GM23338 (cell line): ENCODE results near the gene MFF. TPM values are rescaled to one million over a fixed set of nuclear protein-coding genes. Genes with fewer than 3 reads are reported as not detected.

Source experiments
- ATAC-seq: fragments of 200-7000 bp; cut with Tn5 transposase; 3 replicates; pipeline ENCODE4 v1.9.1; 2020
- DNase-seq: peaks from one replicate; pipeline ENCODE4 v3.0.0-alpha.2; 2015; ENCODE audit warnings: low spot score
- H2AFZ ChIP-seq: fragments of 200-600 bp; sonication (generic); 2 replicates; pipeline ENCODE4 v1.8.0; 2016; ENCODE audit warnings: antibody characterized with exemption, mild to moderate bottlenecking, moderate library complexity
- H3F3A ChIP-seq: fragments of 200-600 bp; sonication (generic); replicated peaks from 2 replicates; pipeline ENCODE4 v1.8.0; 2017; ENCODE audit warnings: antibody characterized with exemption, mixed run types, low read depth
- H3K27ac ChIP-seq: fragments of 200-600 bp; sonication (generic); 2 replicates; pipeline ENCODE4 v1.6.1; 2016; ENCODE audit warnings: low read depth
- H3K27me3 ChIP-seq: fragments of 200-600 bp; sonication (generic); 2 replicates; pipeline ENCODE4 v1.8.0; 2016; ENCODE audit warnings: mild to moderate bottlenecking, mixed run types, moderate library complexity; ENCODE audit not compliant: insufficient read depth
- H3K36me3 ChIP-seq: fragments of 200-600 bp; sonication (generic); 2 replicates; pipeline ENCODE4 v1.8.0; 2016; ENCODE audit warnings: mild to moderate bottlenecking; ENCODE audit not compliant: insufficient read depth
- H3K4me1 ChIP-seq: fragments of 200-600 bp; sonication (generic); 2 replicates; pipeline ENCODE4 v1.8.0; 2016; ENCODE audit warnings: mild to moderate bottlenecking, moderate library complexity; ENCODE audit not compliant: insufficient read depth
- H3K4me2 ChIP-seq: fragments of 200-600 bp; sonication (generic); 2 replicates; pipeline ENCODE4 v1.7.1; 2017; ENCODE audit warnings: mixed run types
- H3K4me3 ChIP-seq: fragments of 200-600 bp; sonication (generic); 2 replicates; pipeline ENCODE4 v1.6.1; 2016; ENCODE audit warnings: mixed run types
- H3K79me2 ChIP-seq: fragments of 200-600 bp; sonication (generic); replicated peaks from 2 replicates; pipeline ENCODE4 v1.8.0; 2017; ENCODE audit warnings: mild to moderate bottlenecking; ENCODE audit not compliant: insufficient read depth
- H3K9me2 ChIP-seq: fragments of 200-600 bp; sonication (generic); 2 replicates; pipeline ENCODE4 v1.8.0; 2017; ENCODE audit not compliant: insufficient read depth
- H4K20me1 ChIP-seq: fragments of 200-600 bp; sonication (generic); replicated peaks from 2 replicates; pipeline ENCODE4 v1.8.0; 2017; ENCODE audit warnings: mild to moderate bottlenecking; ENCODE audit not compliant: insufficient read depth
- H3K27ac Mint-ChIP-seq: 2 replicates; pipeline ENCODE4 v1.8.0; 2020; ENCODE audit warnings: inconsistent platforms, mild to moderate bottlenecking, moderate library complexity, mixed read lengths
- H3K27me3 Mint-ChIP-seq: 3 replicates; pipeline ENCODE4 v1.8.0; 2022; ENCODE audit warnings: low read depth, mild to moderate bottlenecking, moderate library complexity, mixed read lengths, inconsistent platforms; ENCODE audit not compliant: insufficient read depth, poor library complexity
- H3K36me3 Mint-ChIP-seq: 3 replicates; pipeline ENCODE4 v1.8.0; 2021; ENCODE audit warnings: low read depth, mild to moderate bottlenecking, inconsistent platforms, moderate library complexity, mixed read lengths
- H3K4me1 Mint-ChIP-seq: 3 replicates; pipeline ENCODE4 v1.8.0; 2020; ENCODE audit warnings: mild to moderate bottlenecking, inconsistent platforms, mixed read lengths
- H3K4me3 Mint-ChIP-seq: 3 replicates; pipeline ENCODE4 v1.8.0; 2021; ENCODE audit warnings: moderate library complexity, mild to moderate bottlenecking, inconsistent platforms, mixed read lengths
- H3K9me3 Mint-ChIP-seq: 3 replicates; pipeline ENCODE4 v1.8.0; 2020; ENCODE audit warnings: moderate library complexity, mild to moderate bottlenecking, inconsistent platforms, mixed read lengths
- CREB1 ChIP-seq: fragments of 250-450 bp; sonication (Bioruptor Pico); IDR thresholded peaks from 2 replicates; pipeline ENCODE4 v1.5.0; 2020; ENCODE audit warnings: low read depth, mild to moderate bottlenecking, moderate library complexity
- EZH2 ChIP-seq: fragments of 200-600 bp; sonication (generic); IDR thresholded peaks from one replicate; pipeline ENCODE4 v1.8.0; 2017; ENCODE audit warnings: antibody characterized with exemption, mild to moderate bottlenecking, low read depth; ENCODE audit not compliant: unreplicated experiment
- EZH2phosphoT487 ChIP-seq: fragments of 200-600 bp; sonication (generic); IDR thresholded peaks from one replicate; pipeline ENCODE4 v1.8.1; 2018; ENCODE audit warnings: antibody characterized with exemption; ENCODE audit not compliant: unreplicated experiment
- JUNB ChIP-seq: IDR thresholded peaks from one replicate; pipeline ENCODE4 v1.6.1; 2016; ENCODE audit warnings: antibody characterized with exemption; ENCODE audit not compliant: unreplicated experiment
- NANOG ChIP-seq: IDR thresholded peaks from 2 replicates; pipeline ENCODE4 v1.6.1; 2016; ENCODE audit warnings: antibody characterized with exemption, borderline replicate concordance
- STAT1 ChIP-seq: IDR thresholded peaks from one replicate; pipeline ENCODE4 v1.6.1; 2016; ENCODE audit warnings: antibody characterized with exemption; ENCODE audit not compliant: unreplicated experiment
- ZNF114 ChIP-seq: fragments of 250-450 bp; sonication (Bioruptor Pico); IDR thresholded peaks from 2 replicates; pipeline ENCODE4 v1.5.0; 2020; ENCODE audit warnings: mild to moderate bottlenecking, moderate library complexity
- ZNF331 ChIP-seq: fragments of 250-450 bp; sonication (Bioruptor Pico); IDR thresholded peaks from 2 replicates; pipeline ENCODE4 v1.5.0; 2020; ENCODE audit warnings: low read depth, mild to moderate bottlenecking, moderate library complexity
- polyA plus RNA-seq: library from polyadenylated mRNA; unstranded; fragments of >200 nt; fragmentation: Nextera tagmentation; extraction: Ambion mirVana; gene quantifications from 2 replicates; pipeline ENCODE4 v1.2.1, GENCODE V29; 2016
- total RNA-seq: library from RNA; depleted of rRNA; stranded (reverse); fragments of >200 nt; shearing (Covaris generic); gene quantifications from 2 replicates; pipeline ENCODE4 v1.2.3, GENCODE V29; 2014
- TF ChIP-seq, protein P1 (sequence below): IDR thresholded peaks from one replicate; pipeline ENCODE4 v1.6.1; 2018; ENCODE audit warnings: antibody characterized with exemption; ENCODE audit not compliant: unreplicated experiment
- TF ChIP-seq, protein P2 (sequence below), 2 experiments: fragments of 200-600 bp in 1 of 2; sonication (generic) in 1 of 2; conservative IDR thresholded peaks; 2 replicates each; pipeline versions ENCODE4 v1.5.1 to v1.6.1; 2016 to 2017; ENCODE audit warnings: antibody characterized with exemption in 2 of 2, low read depth in 2 of 2, mild to moderate bottlenecking in 2 of 2, moderate library complexity in 1 of 2
- TF ChIP-seq, protein P3 (sequence below): fragments of 250-450 bp; sonication (Bioruptor Pico); IDR thresholded peaks from 2 replicates; pipeline ENCODE4 v1.5.0; 2020; ENCODE audit warnings: mild to moderate bottlenecking, moderate library complexity
- TF ChIP-seq, protein P4 (sequence below): IDR thresholded peaks from 2 replicates; pipeline ENCODE4 v1.6.1; 2016; ENCODE audit warnings: antibody characterized with exemption

MFF gene
- total and polyA plus RNA-seq, 2 experiments from 2014 or later: 112 to 161 TPM

DNA sequence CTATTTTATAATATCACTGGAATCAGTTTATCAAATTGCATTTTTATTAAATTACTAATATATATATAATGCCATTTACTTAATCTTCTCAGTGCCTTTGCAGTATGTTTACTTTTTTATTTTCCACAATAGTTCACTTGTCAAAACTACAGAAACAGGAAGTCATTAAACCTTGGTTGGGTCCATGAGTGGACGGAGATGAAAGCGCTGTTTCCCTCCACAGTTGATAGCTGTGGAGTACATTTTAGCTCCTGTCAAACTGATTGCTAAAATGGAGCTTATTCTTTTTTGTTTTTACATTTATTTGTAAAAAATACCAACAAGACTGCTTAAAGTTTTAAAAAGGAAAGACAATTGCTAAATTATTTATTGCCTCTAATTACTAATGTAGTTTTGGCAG lies 19.2 kb downstream of the MFF start:
- Histone ChIP-seq H3K4me3 (no peak overlapping the region), H3K36me3 (0 out of 2 replicates have a peak, but pooled peaks cover 4% of the 10 kb centered on the region), H3K4me2 (no peak overlapping the region), H3K4me1 (no peaks in the 10 kb centered on the region), H3K9me2 (no peaks in the 10 kb centered on the region), H3K27ac (no peak overlapping the region), H3K27me3 (no peaks in the 10 kb centered on the region), H3F3A (no peaks in the 10 kb centered on the region), H3K79me2 (no peaks in the 10 kb centered on the region), H2AFZ (no peak overlapping the region), H4K20me1 (no peaks in the 10 kb centered on the region)
- no peak overlapping the region for H3K27ac Mint-ChIP-seq
- no peak for DNase-seq
- no peak overlapping the region for H3K4me3 Mint-ChIP-seq
- H3K4me1 Mint-ChIP-seq: no peaks in the 10 kb centered on the region
- no peaks in the 10 kb centered on the region for H3K27me3 Mint-ChIP-seq
- TF ChIP-seq CREB1 (CRISPR knock-in tag): no peak
- TF ChIP-seq NANOG: no peak
- no peak for TF ChIP-seq ZNF331 (CRISPR knock-in tag)
- TF ChIP-seq, protein P1, sequence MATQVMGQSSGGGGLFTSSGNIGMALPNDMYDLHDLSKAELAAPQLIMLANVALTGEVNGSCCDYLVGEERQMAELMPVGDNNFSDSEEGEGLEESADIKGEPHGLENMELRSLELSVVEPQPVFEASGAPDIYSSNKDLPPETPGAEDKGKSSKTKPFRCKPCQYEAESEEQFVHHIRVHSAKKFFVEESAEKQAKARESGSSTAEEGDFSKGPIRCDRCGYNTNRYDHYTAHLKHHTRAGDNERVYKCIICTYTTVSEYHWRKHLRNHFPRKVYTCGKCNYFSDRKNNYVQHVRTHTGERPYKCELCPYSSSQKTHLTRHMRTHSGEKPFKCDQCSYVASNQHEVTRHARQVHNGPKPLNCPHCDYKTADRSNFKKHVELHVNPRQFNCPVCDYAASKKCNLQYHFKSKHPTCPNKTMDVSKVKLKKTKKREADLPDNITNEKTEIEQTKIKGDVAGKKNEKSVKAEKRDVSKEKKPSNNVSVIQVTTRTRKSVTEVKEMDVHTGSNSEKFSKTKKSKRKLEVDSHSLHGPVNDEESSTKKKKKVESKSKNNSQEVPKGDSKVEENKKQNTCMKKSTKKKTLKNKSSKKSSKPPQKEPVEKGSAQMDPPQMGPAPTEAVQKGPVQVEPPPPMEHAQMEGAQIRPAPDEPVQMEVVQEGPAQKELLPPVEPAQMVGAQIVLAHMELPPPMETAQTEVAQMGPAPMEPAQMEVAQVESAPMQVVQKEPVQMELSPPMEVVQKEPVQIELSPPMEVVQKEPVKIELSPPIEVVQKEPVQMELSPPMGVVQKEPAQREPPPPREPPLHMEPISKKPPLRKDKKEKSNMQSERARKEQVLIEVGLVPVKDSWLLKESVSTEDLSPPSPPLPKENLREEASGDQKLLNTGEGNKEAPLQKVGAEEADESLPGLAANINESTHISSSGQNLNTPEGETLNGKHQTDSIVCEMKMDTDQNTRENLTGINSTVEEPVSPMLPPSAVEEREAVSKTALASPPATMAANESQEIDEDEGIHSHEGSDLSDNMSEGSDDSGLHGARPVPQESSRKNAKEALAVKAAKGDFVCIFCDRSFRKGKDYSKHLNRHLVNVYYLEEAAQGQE: no peak
- TF ChIP-seq, protein P2, sequence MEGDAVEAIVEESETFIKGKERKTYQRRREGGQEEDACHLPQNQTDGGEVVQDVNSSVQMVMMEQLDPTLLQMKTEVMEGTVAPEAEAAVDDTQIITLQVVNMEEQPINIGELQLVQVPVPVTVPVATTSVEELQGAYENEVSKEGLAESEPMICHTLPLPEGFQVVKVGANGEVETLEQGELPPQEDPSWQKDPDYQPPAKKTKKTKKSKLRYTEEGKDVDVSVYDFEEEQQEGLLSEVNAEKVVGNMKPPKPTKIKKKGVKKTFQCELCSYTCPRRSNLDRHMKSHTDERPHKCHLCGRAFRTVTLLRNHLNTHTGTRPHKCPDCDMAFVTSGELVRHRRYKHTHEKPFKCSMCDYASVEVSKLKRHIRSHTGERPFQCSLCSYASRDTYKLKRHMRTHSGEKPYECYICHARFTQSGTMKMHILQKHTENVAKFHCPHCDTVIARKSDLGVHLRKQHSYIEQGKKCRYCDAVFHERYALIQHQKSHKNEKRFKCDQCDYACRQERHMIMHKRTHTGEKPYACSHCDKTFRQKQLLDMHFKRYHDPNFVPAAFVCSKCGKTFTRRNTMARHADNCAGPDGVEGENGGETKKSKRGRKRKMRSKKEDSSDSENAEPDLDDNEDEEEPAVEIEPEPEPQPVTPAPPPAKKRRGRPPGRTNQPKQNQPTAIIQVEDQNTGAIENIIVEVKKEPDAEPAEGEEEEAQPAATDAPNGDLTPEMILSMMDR (conservative IDR thresholded peaks at IDR 0.05; ENCODE audit: low read depth in 2 of 2): no peak
- no peak for TF ChIP-seq ZNF114 (CRISPR knock-in tag)
- no peak for TF ChIP-seq JUNB
- TF ChIP-seq, protein P3, sequence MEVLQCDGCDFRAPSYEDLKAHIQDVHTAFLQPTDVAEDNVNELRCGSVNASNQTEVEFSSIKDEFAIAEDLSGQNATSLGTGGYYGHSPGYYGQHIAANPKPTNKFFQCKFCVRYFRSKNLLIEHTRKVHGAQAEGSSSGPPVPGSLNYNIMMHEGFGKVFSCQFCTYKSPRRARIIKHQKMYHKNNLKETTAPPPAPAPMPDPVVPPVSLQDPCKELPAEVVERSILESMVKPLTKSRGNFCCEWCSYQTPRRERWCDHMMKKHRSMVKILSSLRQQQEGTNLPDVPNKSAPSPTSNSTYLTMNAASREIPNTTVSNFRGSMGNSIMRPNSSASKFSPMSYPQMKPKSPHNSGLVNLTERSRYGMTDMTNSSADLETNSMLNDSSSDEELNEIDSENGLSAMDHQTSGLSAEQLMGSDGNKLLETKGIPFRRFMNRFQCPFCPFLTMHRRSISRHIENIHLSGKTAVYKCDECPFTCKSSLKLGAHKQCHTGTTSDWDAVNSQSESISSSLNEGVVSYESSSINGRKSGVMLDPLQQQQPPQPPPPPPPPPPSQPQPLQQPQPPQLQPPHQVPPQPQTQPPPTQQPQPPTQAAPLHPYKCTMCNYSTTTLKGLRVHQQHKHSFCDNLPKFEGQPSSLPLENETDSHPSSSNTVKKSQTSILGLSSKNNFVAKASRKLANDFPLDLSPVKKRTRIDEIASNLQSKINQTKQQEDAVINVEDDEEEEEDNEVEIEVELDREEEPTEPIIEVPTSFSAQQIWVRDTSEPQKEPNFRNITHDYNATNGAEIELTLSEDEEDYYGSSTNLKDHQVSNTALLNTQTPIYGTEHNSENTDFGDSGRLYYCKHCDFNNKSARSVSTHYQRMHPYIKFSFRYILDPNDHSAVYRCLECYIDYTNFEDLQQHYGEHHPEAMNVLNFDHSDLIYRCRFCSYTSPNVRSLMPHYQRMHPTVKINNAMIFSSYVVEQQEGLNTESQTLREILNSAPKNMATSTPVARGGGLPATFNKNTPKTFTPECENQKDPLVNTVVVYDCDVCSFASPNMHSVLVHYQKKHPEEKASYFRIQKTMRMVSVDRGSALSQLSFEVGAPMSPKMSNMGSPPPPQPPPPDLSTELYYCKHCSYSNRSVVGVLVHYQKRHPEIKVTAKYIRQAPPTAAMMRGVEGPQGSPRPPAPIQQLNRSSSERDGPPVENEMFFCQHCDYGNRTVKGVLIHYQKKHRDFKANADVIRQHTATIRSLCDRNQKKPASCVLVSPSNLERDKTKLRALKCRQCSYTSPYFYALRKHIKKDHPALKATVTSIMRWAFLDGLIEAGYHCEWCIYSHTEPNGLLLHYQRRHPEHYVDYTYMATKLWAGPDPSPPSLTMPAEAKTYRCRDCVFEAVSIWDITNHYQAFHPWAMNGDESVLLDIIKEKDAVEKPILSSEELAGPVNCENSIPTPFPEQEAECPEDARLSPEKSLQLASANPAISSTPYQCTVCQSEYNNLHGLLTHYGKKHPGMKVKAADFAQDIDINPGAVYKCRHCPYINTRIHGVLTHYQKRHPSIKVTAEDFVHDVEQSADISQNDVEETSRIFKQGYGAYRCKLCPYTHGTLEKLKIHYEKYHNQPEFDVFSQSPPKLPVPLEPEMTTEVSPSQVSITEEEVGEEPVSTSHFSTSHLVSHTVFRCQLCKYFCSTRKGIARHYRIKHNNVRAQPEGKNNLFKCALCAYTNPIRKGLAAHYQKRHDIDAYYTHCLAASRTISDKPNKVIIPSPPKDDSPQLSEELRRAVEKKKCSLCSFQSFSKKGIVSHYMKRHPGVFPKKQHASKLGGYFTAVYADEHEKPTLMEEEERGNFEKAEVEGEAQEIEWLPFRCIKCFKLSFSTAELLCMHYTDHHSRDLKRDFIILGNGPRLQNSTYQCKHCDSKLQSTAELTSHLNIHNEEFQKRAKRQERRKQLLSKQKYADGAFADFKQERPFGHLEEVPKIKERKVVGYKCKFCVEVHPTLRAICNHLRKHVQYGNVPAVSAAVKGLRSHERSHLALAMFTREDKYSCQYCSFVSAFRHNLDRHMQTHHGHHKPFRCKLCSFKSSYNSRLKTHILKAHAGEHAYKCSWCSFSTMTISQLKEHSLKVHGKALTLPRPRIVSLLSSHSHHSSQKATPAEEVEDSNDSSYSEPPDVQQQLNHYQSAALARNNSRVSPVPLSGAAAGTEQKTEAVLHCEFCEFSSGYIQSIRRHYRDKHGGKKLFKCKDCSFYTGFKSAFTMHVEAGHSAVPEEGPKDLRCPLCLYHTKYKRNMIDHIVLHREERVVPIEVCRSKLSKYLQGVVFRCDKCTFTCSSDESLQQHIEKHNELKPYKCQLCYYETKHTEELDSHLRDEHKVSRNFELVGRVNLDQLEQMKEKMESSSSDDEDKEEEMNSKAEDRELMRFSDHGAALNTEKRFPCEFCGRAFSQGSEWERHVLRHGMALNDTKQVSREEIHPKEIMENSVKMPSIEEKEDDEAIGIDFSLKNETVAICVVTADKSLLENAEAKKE (CRISPR knock-in tag): no peak
- TF ChIP-seq, protein P4, sequence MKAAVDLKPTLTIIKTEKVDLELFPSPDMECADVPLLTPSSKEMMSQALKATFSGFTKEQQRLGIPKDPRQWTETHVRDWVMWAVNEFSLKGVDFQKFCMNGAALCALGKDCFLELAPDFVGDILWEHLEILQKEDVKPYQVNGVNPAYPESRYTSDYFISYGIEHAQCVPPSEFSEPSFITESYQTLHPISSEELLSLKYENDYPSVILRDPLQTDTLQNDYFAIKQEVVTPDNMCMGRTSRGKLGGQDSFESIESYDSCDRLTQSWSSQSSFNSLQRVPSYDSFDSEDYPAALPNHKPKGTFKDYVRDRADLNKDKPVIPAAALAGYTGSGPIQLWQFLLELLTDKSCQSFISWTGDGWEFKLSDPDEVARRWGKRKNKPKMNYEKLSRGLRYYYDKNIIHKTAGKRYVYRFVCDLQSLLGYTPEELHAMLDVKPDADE: no peak
- TF ChIP-seq EZH2phosphoT487: no peak
- no peak for TF ChIP-seq EZH2
- no peak for TF ChIP-seq STAT1
- ATAC-seq: no peak
- H3K36me3 Mint-ChIP-seq: peaks cover 12% of the 10 kb centered on the region; the same call in 2 of the 3 replicates
- H3K9me3 Mint-ChIP-seq: no peaks in the 10 kb centered on the region
